Measurements from ENCODE around the gene LRRC71.
"Not testable (repeated sequence)": the region's sequence is repeated elsewhere in the genome, so short reads cannot be mapped to it uniquely, and the experiment has no call there.

Gene LRRC71

DNA sequence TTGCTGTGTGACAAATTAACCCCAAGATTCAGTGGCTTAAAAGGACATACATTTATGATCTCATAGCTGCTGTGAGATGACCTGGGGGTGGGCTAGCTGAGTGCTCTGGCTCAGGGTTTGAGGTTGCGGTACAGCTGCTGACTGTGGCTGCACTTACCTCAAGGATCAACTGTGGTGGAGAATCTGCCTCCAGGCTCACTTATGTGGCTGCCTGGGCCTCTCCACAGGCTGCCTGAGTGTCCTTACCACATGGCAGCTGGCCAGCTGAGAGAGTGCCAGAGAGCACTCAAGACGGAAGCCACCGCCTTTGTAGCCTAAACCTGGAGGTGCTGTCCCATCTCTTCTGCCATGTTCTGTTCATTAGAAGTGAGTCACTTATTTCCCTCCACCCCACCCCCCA lies 5.7 kb downstream of the LRRC71 start:
- H3K4me3 ChIP-seq (ENCODE audit: control insufficient read depth, low read depth, low read length) = no peak overlapping the region
- DNase-seq (ENCODE audit: low read depth) = peak; percentile 51
- TF ChIP-seq, protein P1, sequence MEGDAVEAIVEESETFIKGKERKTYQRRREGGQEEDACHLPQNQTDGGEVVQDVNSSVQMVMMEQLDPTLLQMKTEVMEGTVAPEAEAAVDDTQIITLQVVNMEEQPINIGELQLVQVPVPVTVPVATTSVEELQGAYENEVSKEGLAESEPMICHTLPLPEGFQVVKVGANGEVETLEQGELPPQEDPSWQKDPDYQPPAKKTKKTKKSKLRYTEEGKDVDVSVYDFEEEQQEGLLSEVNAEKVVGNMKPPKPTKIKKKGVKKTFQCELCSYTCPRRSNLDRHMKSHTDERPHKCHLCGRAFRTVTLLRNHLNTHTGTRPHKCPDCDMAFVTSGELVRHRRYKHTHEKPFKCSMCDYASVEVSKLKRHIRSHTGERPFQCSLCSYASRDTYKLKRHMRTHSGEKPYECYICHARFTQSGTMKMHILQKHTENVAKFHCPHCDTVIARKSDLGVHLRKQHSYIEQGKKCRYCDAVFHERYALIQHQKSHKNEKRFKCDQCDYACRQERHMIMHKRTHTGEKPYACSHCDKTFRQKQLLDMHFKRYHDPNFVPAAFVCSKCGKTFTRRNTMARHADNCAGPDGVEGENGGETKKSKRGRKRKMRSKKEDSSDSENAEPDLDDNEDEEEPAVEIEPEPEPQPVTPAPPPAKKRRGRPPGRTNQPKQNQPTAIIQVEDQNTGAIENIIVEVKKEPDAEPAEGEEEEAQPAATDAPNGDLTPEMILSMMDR (conservative IDR thresholded peaks at IDR 0.05; ENCODE audit: control insufficient read depth, insufficient read depth, low read depth, low read length) = no peak

DNA sequence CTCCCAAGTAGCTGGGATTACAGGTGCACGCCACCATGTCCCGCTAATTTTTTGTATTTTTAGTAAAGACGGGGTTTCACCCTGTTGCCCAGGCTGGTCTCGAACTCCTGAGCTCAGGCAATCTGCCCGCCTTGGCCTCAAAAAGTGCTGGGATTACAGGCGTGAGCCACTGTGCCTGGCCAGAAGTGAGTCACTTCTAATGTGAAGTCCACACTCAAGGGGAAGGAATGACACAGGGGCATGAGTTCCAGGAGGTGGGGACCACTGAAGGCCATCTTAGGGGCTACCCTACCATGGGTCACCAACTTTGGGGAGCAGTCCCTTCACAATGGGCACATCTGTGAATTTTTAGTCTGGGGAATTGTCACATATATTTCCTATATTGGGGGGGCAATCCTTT lies 6.3 kb downstream of the LRRC71 start:
- H3K4me3 ChIP-seq (ENCODE audit: control insufficient read depth, low read depth, low read length) = not testable (repeated sequence)
- DNase-seq (ENCODE audit: low read depth) = peak; percentile 21

DNA sequence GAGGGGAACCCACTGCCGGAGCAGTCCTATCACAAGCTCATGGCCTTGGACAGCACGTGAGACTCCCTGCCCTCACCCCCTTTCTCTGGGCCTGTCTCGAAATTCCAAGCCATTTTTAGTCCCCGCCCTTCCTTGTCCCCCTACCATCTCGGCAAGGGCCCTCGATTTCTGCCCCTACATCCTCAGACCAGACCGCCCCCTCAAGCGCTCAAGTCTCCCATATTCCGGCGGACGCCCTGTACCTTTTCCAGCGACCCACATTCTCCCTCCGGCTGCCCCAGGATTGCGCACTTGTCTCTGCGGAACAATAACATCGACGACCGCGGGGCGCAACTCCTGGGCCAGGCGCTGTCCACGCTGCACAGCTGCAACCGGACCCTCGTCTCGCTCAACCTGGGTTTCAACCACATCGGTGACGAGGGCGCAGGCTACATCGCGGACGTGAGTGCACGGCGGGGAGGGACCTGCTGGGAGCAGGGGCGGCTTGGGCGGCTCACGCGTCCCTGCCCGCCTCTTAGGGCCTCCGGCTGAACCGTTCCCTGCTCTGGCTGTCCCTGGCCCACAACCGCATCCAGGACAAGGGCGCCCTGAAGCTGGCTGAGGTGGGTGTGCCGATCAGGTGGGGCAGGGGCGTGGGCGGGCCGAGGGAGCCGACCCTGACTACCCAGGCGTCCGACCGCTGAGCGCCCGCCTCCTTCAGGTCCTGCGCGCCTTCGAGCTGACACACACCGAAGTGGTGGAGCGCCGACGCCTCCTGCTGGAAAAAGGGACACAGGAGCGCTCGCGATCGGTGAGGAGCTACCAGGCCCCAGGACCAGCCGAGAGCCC lies 7.0 kb downstream of the LRRC71 start:
- TF ChIP-seq, protein P1 (conservative IDR thresholded peaks at IDR 0.05; ENCODE audit: control insufficient read depth, insufficient read depth, low read depth, low read length) = peak; percentile 66
- no peak overlapping the region for H3K4me3 ChIP-seq (ENCODE audit: control insufficient read depth, low read depth, low read length)
- peak; percentile 63 for DNase-seq (ENCODE audit: low read depth)

DNA sequence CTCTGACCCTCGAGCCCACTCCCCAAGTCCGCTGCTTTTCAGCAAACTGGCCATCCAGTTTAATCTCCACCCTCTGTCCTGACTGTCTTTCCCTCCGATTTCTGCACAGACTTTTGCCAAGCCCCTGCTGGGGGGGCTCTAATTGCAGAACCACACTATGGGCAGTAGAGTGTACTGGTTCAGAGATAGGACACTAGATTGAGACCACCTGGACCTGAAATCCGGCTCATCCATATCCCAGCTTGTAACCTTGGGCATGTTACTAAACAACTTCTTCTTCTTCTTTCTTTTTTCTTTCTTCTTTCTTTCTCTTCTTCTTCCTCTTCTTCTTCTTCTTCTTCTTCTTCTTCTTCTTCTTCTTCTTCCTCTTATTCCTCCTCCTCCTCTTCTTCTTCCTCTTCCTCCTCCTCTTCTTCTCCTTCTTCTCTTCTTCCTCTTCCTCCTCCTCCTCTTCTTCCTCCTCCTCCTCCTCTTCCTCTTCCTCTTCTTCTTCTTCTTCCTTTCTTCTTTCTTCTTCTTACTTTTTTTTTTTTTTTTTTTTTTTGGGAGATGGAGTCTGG lies 7.7 kb downstream of the LRRC71 start:
- TF ChIP-seq, protein P1 (conservative IDR thresholded peaks at IDR 0.05; ENCODE audit: control insufficient read depth, insufficient read depth, low read depth, low read length) = no peak
- no peak overlapping the region for H3K4me3 ChIP-seq (ENCODE audit: control insufficient read depth, low read depth, low read length)
- no peak for DNase-seq (ENCODE audit: low read depth)

DNA sequence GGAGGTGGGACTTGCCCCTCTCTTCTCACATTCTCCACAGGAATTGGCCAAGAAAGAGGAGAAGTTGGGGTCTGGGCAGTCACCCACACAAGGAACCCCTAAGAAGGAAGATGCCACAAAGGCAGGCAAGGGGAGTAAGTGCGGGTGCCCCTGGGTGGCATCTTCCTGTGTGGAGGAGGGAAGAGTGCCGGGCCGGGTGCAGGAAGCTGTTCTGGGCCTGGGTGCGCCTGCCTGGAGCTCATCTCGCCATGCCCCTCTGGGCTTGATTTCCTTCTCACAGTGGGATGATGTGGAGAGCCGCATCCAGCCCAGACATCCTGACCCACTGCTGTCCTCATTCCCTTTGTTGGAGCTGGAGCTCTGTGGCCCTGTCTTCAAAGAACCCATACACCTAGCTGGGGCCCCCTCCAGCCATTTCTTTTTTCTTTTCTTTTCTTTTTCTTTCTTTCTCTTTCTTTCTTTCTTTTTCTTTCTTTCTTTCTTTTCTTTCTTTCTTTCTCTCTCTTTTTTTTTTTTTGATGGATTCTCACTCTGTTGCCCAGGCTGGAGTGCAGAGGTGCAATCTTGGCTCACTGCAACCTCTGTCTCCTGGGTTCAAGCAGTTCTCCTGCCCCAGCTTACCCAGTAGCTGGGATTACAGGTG lies 9.3 kb downstream of the LRRC71 start:
- TF ChIP-seq, protein P1 (conservative IDR thresholded peaks at IDR 0.05; ENCODE audit: control insufficient read depth, insufficient read depth, low read depth, low read length) = no peak
- no peak for DNase-seq (ENCODE audit: low read depth)
- no peak overlapping the region for H3K4me3 ChIP-seq (ENCODE audit: control insufficient read depth, low read depth, low read length)

DNA sequence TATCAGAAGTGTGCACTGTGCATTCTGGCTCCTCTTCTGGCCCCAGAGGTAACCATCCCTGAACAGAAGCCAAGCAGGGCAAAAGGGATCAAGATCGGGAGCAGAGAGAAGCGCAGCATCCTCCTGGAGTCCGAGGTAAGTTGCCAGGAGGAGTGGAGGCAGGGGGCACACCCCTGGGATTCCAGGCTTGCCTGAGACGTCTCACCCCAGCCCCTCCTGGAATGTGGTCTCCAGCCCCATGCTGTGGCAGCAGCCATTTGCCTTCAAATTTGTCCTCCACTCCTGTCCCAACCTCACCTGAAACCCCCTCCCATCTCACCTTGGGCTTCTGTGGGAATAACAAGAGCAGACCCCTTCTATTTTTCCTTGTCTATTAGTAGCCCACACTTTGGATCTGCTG lies 10.1 kb downstream of the LRRC71 start:
- TF ChIP-seq, protein P1 (conservative IDR thresholded peaks at IDR 0.05; ENCODE audit: control insufficient read depth, insufficient read depth, low read depth, low read length) = no peak
- H3K4me3 ChIP-seq (ENCODE audit: control insufficient read depth, low read depth, low read length) = no peak overlapping the region
- no peak for DNase-seq (ENCODE audit: low read depth)
